NCI-H446 treated with DMSO at 0.1 percent for 48 hours (cell line): ENCODE measurements around the gene UCN2.
A peak's percentile ranks its signal among the peaks of the same experiment; 100 is the strongest.

Source experiments
- DNase-seq: peaks from one replicate; lab custom pipeline; 2025; lab: John Stamatoyannopoulos, UW

Gene UCN2

GRCh38 chr3:48563382-48563918 lies at the start of gene UCN2:
TSS of gene UCN2 (minus strand) at chr3:48563781. CDS start at chr3:48563124, 657 bp downstream.
- no peak for DNase-seq

GRCh38 chr3:48612309-48612708 lies 48.7 kb upstream of the UCN2 start:
- no peak for DNase-seq

- DNase-seq, result peak; percentile 66
Measured at GRCh38 chr3:48609088-48610005, 45.8 kb upstream of the UCN2 start, which contains the start of gene UQCRC1. TSS of gene UQCRC1 (minus strand) at chr3:48609646. CDS start at chr3:48609620, 26 bp downstream.

- no peak for DNase-seq
Measured at GRCh38 chr3:48607519-48607918, 43.9 kb upstream of the UCN2 start.

DNA sequence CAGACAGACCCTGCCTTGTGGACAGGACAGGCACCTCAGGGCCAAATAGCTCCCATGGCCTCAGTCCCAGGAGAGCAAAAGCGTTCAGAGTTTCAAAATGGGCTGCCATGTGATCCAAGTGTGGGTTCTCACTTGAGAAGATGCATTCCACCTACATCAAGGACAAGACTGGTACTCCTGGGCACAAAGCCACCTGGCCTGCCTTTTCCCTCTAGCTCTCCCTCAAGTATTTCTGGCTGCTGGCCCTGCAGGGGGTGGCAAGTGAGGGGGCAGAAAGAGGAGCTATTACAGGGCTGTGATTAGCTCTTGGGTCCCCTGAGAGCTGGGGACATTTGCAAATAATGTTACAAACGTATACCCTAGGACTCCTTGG lies 38.0 kb upstream of the UCN2 start:
- no peak for DNase-seq

- no peak for DNase-seq
Measured at GRCh38 chr3:48600711-48601621, 37.4 kb upstream of the UCN2 start.

DNA sequence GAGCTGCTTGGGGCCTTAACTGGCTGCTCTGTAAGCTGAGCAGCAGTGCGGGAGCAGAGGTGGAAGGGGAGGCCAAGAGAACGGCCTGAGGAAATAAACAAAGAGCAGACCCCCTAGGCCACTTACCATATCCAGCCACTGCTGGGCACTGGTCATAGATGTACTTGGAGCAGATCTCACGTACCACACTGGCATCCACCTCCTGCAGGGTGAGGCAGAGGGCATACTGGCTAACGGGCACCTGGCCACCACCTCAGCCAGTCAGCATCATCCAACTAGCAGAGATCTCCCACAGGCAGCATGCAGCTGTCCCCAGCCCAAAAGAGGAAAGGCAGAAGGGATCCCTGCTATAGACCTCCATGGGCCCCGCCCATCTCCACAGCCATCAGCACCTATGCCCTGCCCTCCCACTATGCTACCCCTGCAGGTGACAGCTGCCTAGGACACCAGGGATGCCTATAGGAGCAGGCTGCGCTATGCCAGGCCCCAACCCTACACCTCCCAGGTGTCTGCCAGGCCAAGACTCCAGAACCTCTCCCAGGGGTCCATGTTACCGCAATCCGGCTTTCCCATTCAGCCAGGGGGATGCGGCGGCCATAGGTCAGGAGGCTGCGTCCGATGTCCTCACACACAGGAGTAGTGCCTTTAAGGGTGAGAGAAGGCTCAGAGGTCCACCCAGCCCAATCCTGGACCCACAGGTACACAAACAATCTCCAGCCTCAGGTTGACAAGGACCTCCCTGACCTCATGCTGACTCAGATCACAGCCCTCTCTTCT lies 36.1 kb upstream of the UCN2 start:
- DNase-seq, result no peak

DNA sequence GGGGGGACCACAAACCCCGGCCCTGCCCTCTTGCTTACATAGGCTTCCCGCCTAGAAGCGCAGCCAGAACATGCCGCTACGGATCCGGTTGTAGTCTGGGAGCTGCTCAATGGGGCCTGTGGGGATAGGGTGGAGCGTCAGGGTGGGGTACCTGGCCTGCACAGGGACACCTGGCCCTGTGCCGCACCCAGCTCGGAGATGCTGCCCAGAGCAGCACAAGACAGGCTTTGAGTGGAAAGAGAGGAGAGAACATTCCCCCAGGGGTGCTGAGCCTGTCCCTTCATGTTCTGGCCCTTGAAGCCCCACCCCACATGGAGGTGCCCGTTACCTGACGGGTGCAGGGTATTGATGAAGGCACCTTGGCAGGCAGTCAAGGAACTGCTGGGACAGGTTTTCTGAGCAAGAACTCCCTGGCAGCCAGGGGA lies 35.5 kb upstream of the UCN2 start:
- no peak for DNase-seq

DNA sequence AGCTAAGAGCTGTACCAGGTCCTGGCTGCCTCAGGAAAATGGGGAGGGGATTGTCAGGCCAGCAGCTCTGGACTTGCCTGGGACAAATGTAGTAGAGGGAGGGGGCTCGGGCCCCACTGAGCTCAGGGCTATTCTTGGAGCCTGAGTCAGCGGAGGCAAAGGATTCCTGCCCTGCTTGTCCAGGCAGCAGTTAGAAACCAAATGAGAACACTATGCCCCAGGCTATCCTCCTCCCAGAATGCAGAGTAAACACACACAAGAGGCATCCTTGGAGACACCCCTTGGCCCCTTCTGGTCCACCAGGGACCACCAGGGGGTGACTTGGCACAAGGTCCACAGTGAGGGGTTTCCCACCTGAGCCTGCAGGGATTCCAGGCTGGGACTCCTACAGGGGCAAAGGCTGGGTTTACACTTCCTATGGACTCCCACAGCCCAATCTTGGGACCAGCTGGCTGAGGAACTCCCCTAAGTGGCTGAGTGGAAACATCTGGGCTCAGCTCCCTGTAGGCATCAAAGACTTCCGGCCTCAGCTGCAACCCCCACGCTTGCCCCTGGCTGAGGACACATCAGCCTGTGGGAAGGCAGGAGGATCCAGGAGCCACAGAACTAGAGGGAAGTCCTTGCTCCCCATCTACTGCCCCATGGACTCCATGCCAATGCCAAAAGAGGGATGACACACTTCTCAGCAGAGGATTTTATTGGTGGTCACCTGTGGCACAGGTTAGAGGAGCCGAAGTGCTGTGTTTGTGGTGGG lies 34.9 kb upstream of the UCN2 start:
- DNase-seq, result no peak

GRCh38 chr3:48597408-48597800 lies 33.8 kb upstream of the UCN2 start:
- no peak for DNase-seq

- DNase-seq, result no peak
Measured at GRCh38 chr3:48596676-48597407, 33.3 kb upstream of the UCN2 start.

DNA sequence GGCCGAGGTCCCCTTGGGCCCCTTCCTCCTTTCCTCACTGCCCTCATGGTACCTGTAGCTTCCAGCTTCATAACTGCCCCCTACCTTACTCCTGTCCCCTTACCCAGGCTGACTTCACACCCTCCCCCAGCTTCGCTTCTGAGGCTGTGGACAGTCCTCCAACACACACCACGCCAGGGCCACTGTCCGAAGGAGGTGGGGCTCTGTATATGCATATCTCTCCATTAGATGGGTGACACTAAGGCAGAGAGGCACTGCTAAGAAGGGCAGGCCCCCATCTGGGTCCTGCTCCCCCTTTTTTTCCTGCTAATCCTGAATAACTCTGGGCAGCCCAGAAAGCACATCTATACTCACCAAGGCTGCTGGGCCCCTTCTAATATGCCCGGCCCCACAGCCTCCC lies 32.6 kb upstream of the UCN2 start:
- no peak for DNase-seq

GRCh38 chr3:48595526-48596121 lies 32.0 kb upstream of the UCN2 start:
- no peak for DNase-seq

GRCh38 chr3:48595075-48595525 lies 31.5 kb upstream of the UCN2 start, which contains the start of gene COL7A1:
TSS of gene COL7A1 (minus strand) at chr3:48595329. CDS start at chr3:48595159, 170 bp downstream.
- no peak for DNase-seq

DNA sequence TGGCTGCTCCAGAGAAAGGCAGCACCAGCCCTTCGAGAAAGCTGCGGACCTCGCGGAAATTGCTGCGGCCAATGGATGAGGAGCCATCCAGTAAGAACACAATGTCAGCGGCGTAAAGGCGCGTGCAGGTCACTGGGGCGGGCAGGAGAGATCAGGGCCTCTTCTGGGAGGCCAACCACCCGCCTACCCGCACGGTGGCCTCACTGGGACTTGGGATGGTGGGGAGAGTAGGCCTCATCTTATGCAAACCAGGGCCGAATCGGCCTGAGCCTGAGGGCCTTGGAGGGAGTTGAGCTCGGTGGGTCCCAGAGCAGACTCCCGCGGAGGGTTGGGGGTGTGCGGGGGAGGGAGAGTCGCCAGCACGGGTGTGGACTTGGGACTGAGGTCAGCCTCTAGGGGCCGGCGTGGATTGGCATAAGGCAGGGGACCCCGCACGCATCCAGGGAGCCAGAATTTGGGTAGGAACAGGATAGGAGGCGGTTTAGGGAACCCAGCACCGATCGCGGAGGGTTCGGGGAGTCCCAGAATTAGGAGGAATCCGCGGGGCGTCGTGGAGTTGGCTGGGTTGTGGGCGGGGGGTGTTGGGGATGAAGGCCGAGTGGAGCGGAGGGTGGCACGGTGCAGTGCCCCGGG lies 31.0 kb upstream of the UCN2 start:
- no peak for DNase-seq

GRCh38 chr3:48593337-48593736 lies 29.8 kb upstream of the UCN2 start:
- DNase-seq, result no peak

DNA sequence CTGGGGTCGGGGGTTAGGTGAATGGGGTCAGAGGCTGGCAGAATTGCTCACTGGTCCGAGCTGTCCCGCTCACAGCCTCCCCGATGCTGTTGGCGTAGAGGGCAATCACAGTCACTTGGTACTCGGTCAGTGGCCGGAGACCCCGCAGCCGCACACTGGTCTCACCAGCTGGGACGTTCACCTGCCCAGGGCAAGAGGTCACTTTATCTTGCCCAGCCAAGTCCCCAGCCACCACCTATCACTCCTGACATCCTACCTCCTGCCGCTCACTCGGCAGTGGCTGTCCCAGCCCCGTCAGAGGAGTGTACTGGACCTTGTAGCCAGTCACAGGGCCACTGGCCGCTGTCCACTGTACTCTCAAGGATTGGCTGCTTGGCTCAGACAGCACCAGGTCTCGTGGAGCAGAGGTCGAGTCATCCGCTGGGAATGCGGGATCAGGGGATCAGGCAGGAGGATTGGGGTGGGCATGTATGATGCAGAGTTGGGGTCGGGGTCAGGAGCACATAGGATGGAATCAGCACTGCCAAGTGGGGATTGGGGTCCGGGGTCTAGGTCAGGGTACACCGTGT lies 29.0 kb upstream of the UCN2 start:
- DNase-seq, result no peak

DNA sequence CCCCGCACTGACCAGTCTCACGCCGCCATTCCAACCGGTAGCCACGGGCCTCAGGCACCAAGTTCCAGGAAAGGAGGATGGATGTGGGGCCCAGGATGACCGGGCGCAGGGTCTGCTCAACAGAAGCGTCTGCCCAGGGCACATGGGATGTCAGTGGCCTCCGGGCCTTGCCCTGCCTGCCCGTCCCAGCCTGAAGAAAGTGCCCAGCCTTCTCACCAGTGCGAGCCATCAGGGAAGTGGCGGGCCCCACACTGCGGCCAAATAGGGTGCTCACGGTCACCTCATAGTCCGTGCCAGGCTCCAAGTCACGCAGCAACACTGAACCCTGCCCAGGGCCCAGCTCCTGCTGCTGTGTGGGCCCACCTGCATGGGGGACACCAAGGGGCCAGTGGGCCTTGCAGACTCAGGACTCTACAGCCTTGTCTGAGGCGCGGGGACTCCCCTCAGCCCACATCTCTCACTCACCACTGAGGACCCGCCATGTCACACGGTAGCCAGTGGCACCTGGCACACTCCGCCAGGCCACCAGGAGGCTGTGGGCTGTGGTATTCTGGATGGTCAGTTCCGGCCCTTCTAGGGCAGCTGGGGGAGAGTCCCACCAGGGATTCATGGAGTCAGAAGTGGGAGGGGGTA lies 28.4 kb upstream of the UCN2 start:
- DNase-seq, result no peak
